Spleen (tissue), 7 donors: ENCODE measurements around the gene KLHL9.
"Not testable (repeated sequence)": the region's sequence is repeated elsewhere in the genome, so short reads cannot be mapped to it uniquely, and the experiment has no call there.

ENCODE experiments used
- POLR2A ChIP-seq, 3 donors: fragments of 450-650 bp; IDR thresholded peaks; one replicate each; pipeline ENCODE4 v1.5.1; 2017; ENCODE audit warnings: antibody characterized with exemption in 3 of 3, mild to moderate bottlenecking in 1 of 3
- POLR2AphosphoS5 ChIP-seq, 3 donors: sonication (generic); formaldehyde crosslinking; IDR thresholded peaks; one replicate each; pipeline ENCODE4 v1.5.1; 2017; ENCODE audit warnings: antibody characterized with exemption in 3 of 3
- TF ChIP-seq, protein P1 (sequence below), 11 experiments: fragments of 200-600 bp in 7 of 11; fragments of 450-650 bp in 4 of 11; sonication (generic) in 4 of 11; IDR thresholded peaks in 8 of 11; conservative IDR thresholded peaks in 3 of 11; 1 replicate in 7 of 11; 2 replicates in 4 of 11; pipeline versions ENCODE4 v1.4.0 to v1.8.0; 2016 to 2021; ENCODE audit warnings: antibody characterized with exemption in 11 of 11, inconsistent platforms in 4 of 11, mild to moderate bottlenecking in 1 of 11
- donor health status: DM: no; HTN: no; CAD: no; lungs with moderate emphysema.
- donor health status: DM: no; HTN: no; CAD: no.
- donor health status: DM: no; HTN: no; CAD: no.

DNA sequence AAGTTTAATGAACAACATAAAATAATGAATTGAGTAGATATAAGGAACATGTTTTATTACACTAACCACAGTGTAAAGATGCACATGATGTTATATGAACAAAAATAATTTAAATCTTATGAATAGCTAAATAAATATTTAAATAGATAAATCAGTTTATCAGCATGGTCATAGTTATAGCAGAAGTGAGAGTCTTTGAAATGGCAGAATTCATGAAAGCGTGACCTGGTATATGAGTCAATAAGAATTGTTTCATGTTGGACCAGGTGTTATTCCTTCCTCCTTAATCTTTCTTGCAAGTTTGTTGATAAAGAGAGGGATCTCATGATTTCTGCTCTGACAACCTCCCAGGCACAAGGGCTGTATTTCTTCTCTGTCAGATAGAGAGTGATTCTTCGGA lies 32.0 kb upstream of the KLHL9 start:
- TF ChIP-seq, protein P1, sequence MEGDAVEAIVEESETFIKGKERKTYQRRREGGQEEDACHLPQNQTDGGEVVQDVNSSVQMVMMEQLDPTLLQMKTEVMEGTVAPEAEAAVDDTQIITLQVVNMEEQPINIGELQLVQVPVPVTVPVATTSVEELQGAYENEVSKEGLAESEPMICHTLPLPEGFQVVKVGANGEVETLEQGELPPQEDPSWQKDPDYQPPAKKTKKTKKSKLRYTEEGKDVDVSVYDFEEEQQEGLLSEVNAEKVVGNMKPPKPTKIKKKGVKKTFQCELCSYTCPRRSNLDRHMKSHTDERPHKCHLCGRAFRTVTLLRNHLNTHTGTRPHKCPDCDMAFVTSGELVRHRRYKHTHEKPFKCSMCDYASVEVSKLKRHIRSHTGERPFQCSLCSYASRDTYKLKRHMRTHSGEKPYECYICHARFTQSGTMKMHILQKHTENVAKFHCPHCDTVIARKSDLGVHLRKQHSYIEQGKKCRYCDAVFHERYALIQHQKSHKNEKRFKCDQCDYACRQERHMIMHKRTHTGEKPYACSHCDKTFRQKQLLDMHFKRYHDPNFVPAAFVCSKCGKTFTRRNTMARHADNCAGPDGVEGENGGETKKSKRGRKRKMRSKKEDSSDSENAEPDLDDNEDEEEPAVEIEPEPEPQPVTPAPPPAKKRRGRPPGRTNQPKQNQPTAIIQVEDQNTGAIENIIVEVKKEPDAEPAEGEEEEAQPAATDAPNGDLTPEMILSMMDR (IDR thresholded peaks at IDR 0.05 in 8 of 11, conservative IDR thresholded peaks at IDR 0.05 in 3 of 11) = not testable (repeated sequence)
- not testable (repeated sequence) for TF ChIP-seq POLR2A, POLR2AphosphoS5 (IDR thresholded peaks at IDR 0.05)
